A549 (cell line): Measurements from ENCODE around the gene BABAM2. TPM values are rescaled to one million over a fixed set of nuclear protein-coding genes. Genes with fewer than 3 reads are reported as not detected.

ENCODE experiments used
- ATAC-seq, 2 experiments: fragments of 200-7000 bp in 1 of 2; fragments of >200 bp in 1 of 2; cut with Nextera tagmentation in 1 of 2; cut with Tn5 transposase in 1 of 2; 3 replicates each; pipeline versions ENCODE4 v1.8.0 to v1.9.1; 2018 to 2020; ENCODE audit warnings: mild to moderate bottlenecking in 1 of 2, moderate library complexity in 1 of 2
- CTCF ChIA-PET: fragments of 300-600 bp; sonication (Branson Sonifier 250); formaldehyde crosslinking; extraction: SDS; loops from one replicate; lab custom pipeline; 2021; ENCODE audit warnings: antibody characterized with exemption, inconsistent platforms; lab: Yijun Ruan, JAX
- POLR2A ChIA-PET: fragments of 350-600 bp; formaldehyde crosslinking; extraction: SDS; loops from one replicate; lab custom pipeline; 2021; ENCODE audit warnings: antibody characterized with exemption, inconsistent platforms; lab: Yijun Ruan, JAX
- DNase-seq, 2 experiments: peaks; one replicate each; pipeline versions ENCODE4 v3.0.0 to v3.0.0-alpha.2; 2011 to 2016; ENCODE audit warnings: low read depth in 1 of 2, low spot score in 1 of 2
- FAIRE-seq: peaks from 2 replicates; lab custom pipeline; 2011; peaks lifted over from hg19 to GRCh38; lab: Jason Lieb, UNC
- H3K27ac ChIP-seq, 2 experiments: fragments of >200 bp; sonication (Bioruptor Twin); formaldehyde crosslinking; 3 replicates each; pipeline ENCODE4 v1.5.1; 2016 to 2017
- H3K4me1 ChIP-seq: fragments of >200 bp; sonication (Bioruptor Twin); formaldehyde crosslinking; 3 replicates; pipeline ENCODE4 v1.6.1; 2016
- H3K4me2 ChIP-seq: fragments of >200 bp; sonication (Bioruptor Twin); formaldehyde crosslinking; 3 replicates; pipeline ENCODE4 v1.6.1; 2016
- H3K4me3 ChIP-seq: fragments of >200 bp; sonication (Bioruptor Twin); formaldehyde crosslinking; 3 replicates; pipeline ENCODE4 v1.5.1; 2016
- H3K9me3 ChIP-seq: fragments of >200 bp; sonication (Bioruptor Twin); formaldehyde crosslinking; 3 replicates; pipeline ENCODE4 v1.6.1; 2016
- CEBPB ChIP-seq, 2 experiments: fragments of >200 bp in 1 of 2; sonication (Bioruptor Twin) in 1 of 2; formaldehyde crosslinking in 1 of 2; IDR thresholded peaks; 2 replicates each; pipeline ENCODE4 v1.6.1; 2012 to 2016
- CHD4 ChIP-seq: fragments of 200-600 bp; sonication (generic); IDR thresholded peaks from 2 replicates; pipeline ENCODE4 v1.6.1; 2016; ENCODE audit warnings: antibody characterized with exemption, mild to moderate bottlenecking, borderline replicate concordance
- E2F6 ChIP-seq: IDR thresholded peaks from 2 replicates; pipeline ENCODE4 v1.6.1; 2012; ENCODE audit warnings: low read depth, borderline replicate concordance
- EHMT2 ChIP-seq: fragments of 200-600 bp; sonication (generic); IDR thresholded peaks from 2 replicates; pipeline ENCODE4 v1.6.1; 2016; ENCODE audit warnings: antibody characterized with exemption, low read depth, mild to moderate bottlenecking, moderate library complexity
- ELK1 ChIP-seq: fragments of 150-350 bp; IDR thresholded peaks from 2 replicates; pipeline ENCODE4 v1.6.1; 2014; ENCODE audit warnings: low read depth, mild to moderate bottlenecking, low read length
- EP300 ChIP-seq, 2 experiments: fragments of >200 bp; sonication (Bioruptor Twin); formaldehyde crosslinking; IDR thresholded peaks; 2 replicates in 1 of 2; 3 replicates in 1 of 2; pipeline ENCODE4 v1.6.1; 2016 to 2017
- ESRRA ChIP-seq: fragments of 150-350 bp; IDR thresholded peaks from 2 replicates; pipeline ENCODE4 v1.6.1; 2014; ENCODE audit warnings: mild to moderate bottlenecking, low read length, borderline replicate concordance
- FOSB ChIP-seq: fragments of 250-450 bp; sonication (Bioruptor Pico); IDR thresholded peaks from 2 replicates; pipeline ENCODE4 v1.5.0; 2020; ENCODE audit warnings: mild to moderate bottlenecking, moderate library complexity
- FOSL2 ChIP-seq, 2 experiments: fragments of 450-650 bp in 1 of 2; fragments of >200 bp in 1 of 2; sonication (Bioruptor Twin) in 1 of 2; formaldehyde crosslinking; IDR thresholded peaks; 2 replicates each; pipeline versions ENCODE4 v1.5.0 to v1.6.1; 2016 to 2020; ENCODE audit warnings: mild to moderate bottlenecking in 1 of 2, moderate library complexity in 1 of 2
- HMGXB4 ChIP-seq: fragments of 250-450 bp; sonication (Bioruptor Pico); IDR thresholded peaks from 2 replicates; pipeline ENCODE4 v1.5.0; 2021; ENCODE audit warnings: mild to moderate bottlenecking, moderate library complexity, borderline replicate concordance
- HOXB13 ChIP-seq: fragments of 250-450 bp; sonication (Bioruptor Pico); IDR thresholded peaks from 2 replicates; pipeline ENCODE4 v1.5.0; 2020; ENCODE audit warnings: low read depth, mild to moderate bottlenecking, moderate library complexity
- JUN ChIP-seq, 2 experiments: fragments of >200 bp; sonication (Bioruptor Twin); formaldehyde crosslinking; IDR thresholded peaks; 2 replicates in 1 of 2; 3 replicates in 1 of 2; pipeline ENCODE4 v1.6.1; 2016 to 2017
- MAX ChIP-seq: IDR thresholded peaks from 2 replicates; pipeline ENCODE4 v1.6.1; 2012
- NFE2L2 ChIP-seq: fragments of 150-350 bp; conservative IDR thresholded peaks from 2 replicates; pipeline ENCODE4 v1.6.1; 2014; ENCODE audit warnings: low read length
- NR3C1 ChIP-seq: fragments of >200 bp; sonication (Bioruptor Twin); formaldehyde crosslinking; IDR thresholded peaks from 3 replicates; pipeline ENCODE4 v1.6.1; 2017
- RARB ChIP-seq: fragments of 250-450 bp; sonication (Bioruptor Pico); IDR thresholded peaks from 2 replicates; pipeline ENCODE4 v1.8.0; 2021; ENCODE audit warnings: mild to moderate bottlenecking, moderate library complexity
- RCOR1 ChIP-seq: fragments of 150-350 bp; IDR thresholded peaks from 2 replicates; pipeline ENCODE4 v1.6.1; 2014; ENCODE audit warnings: antibody characterized with exemption, low read length, low read depth
- REST ChIP-seq: fragments of 200-600 bp; sonication (generic); IDR thresholded peaks from 2 replicates; pipeline ENCODE4 v1.6.1; 2016; ENCODE audit warnings: antibody characterized with exemption, mild to moderate bottlenecking, moderate library complexity
- RFX5 ChIP-seq: fragments of 450-650 bp; IDR thresholded peaks from 2 replicates; pipeline ENCODE4 v1.7.1; 2014; ENCODE audit warnings: antibody characterized with exemption, mild to moderate bottlenecking, moderate library complexity
- USF2 ChIP-seq: fragments of 450-650 bp; IDR thresholded peaks from 2 replicates; pipeline ENCODE4 v1.6.1; 2014; ENCODE audit warnings: antibody characterized with exemption
- ZSCAN20 ChIP-seq: fragments of 250-450 bp; sonication (Bioruptor Pico); IDR thresholded peaks from 2 replicates; pipeline ENCODE4 v1.8.0; 2022; ENCODE audit warnings: mild to moderate bottlenecking, moderate library complexity
- WGBS: methylation state at CpG from one replicate; pipeline ENCODE4 v1.1.6; 2017; ENCODE audit errors: missing lambda C conversion rate; 5-methylcytosine and 5-hydroxymethylcytosine counted together
- polyA plus RNA-seq, 4 experiments: library from polyadenylated mRNA; depleted of rRNA in 3 of 4; stranded (reverse); fragments of >200 nt; fragmentation: RNase III in 1 of 4; extraction: RNeasy Plus Mini Kit Qiagen cat#74134 plus additional on column Dnase treatment in 1 of 4; gene quantifications; 2 replicates in 3 of 4; 3 replicates in 1 of 4; pipeline ENCODE4 v1.2.3, GENCODE V29; 2011 to 2017

The BABAM2 gene
- polyA plus RNA-seq, 2 of the 4 experiments (the other 2 are of a cell fraction): 53.7 to 78.4 TPM

GRCh38 chr2:28239207-28239606 is 348.7 kb downstream of the BABAM2 start (continued):
- no peak for TF ChIP-seq RARB (CRISPR knock-in tag)
- no peak for TF ChIP-seq ELK1
- TF ChIP-seq FOSL2 (IDR thresholded peaks at IDR 0.05): no peak
- TF ChIP-seq FOSL2 (CRISPR knock-in tag; IDR thresholded peaks at IDR 0.05): no peak

GRCh38 chr2:28240937-28241336 is 350.4 kb downstream of the BABAM2 start:
- no peak for ATAC-seq
- WGBS: 92% methylated on average over 2 of the region's 2 CpGs
- Histone ChIP-seq H3K4me1 (0 out of 3 replicates have a peak, but pooled peaks cover 3% of the 10 kb centered on the region), H3K9me3 (no peaks in the 10 kb centered on the region), H3K4me3 (no peak overlapping the region), H3K4me2 (no peak overlapping the region), H3K27ac (no peak overlapping the region)
- no peak for DNase-seq
- FAIRE-seq: no peak
- POLR2A ChIA-PET: no interaction called here
- CTCF ChIA-PET: no interaction called here
- TF ChIP-seq FOSB (no peak), EP300 (IDR thresholded peaks at IDR 0.05) (no peak), USF2 (no peak), RCOR1 (no peak), NFE2L2 (no peak)

- no peak overlapping the region for H3K4me2 ChIP-seq
- TF ChIP-seq ZSCAN20: no peak
- no peak for TF ChIP-seq ESRRA
- no peak for TF ChIP-seq REST
- no peak for TF ChIP-seq CHD4
- TF ChIP-seq JUN (IDR thresholded peaks at IDR 0.05): no peak
- no peak for TF ChIP-seq HMGXB4 (CRISPR knock-in tag)
- TF ChIP-seq E2F6: no peak
- TF ChIP-seq USF2: no peak
- no peak for TF ChIP-seq NFE2L2
- TF ChIP-seq MAX: no peak
- TF ChIP-seq EHMT2: no peak
- TF ChIP-seq HOXB13: no peak
- TF ChIP-seq CEBPB (IDR thresholded peaks at IDR 0.05): no peak
- no peak for TF ChIP-seq RFX5
- no peak for TF ChIP-seq FOSB
- no peak for TF ChIP-seq NR3C1
- ATAC-seq (no peak), DNase-seq (no peak), FAIRE-seq (no peak)
- peaks cover 27% of the 10 kb centered on the region for H3K4me1 ChIP-seq
- WGBS: 45% methylated on average over 1 of the region's 1 CpG
- ChIA-PET POLR2A (no interaction called here), CTCF (interaction anchor here (0.7 to 1.4 kb wide), 3 partner anchors 8 to 149 kb away, joined by 3 to 4 read pairs (median 4); no protein-coding TSS in a partner anchor)
- peak overlapping the region in 1 of 2 experiments; percentile 43; a peak in 3 of 6 replicates for H3K27ac ChIP-seq
- no peak overlapping the region for H3K4me3 ChIP-seq
- no peaks in the 10 kb centered on the region for H3K9me3 ChIP-seq
Observed at GRCh38 chr2:28247290-28247689, 356.8 kb downstream of the BABAM2 start.
